GM21360 (cell line): Measurements from ENCODE around the gene KRT6B.
"Not testable (repeated sequence)": the region's sequence is repeated elsewhere in the genome, so short reads cannot be mapped to it uniquely, and the experiment has no call there.

Experiments
- ATAC-seq: cut with Tn5 transposase; IDR thresholded peaks from one replicate; pipeline ENCODE4 v1.9.1; 2021; ENCODE audit warnings: mild to moderate bottlenecking, moderate library complexity; ENCODE audit not compliant: unreplicated experiment

The KRT6B gene

GRCh38 chr12:52452101-52452500, at the start of gene KRT6B:
TSS of gene KRT6B (minus strand) at chr12:52452146. CDS start at chr12:52452078, 68 bp downstream.
- no peak for ATAC-seq

GRCh38 chr12:52501490-52501889, 49.5 kb upstream of the KRT6B start:
- ATAC-seq: no peak

GRCh38 chr12:52500574-52500973, 48.6 kb upstream of the KRT6B start:
- not testable (repeated sequence) for ATAC-seq

GRCh38 chr12:52499806-52500560, 48.0 kb upstream of the KRT6B start:
- no peak for ATAC-seq

- ATAC-seq: no peak
These were observed 47.0 kb upstream of the KRT6B start for GRCh38 chr12:52498946-52499345.

- no peak for ATAC-seq
These were observed 46.0 kb upstream of the KRT6B start for GRCh38 chr12:52497975-52498374.

GRCh38 chr12:52496590-52497071, 44.7 kb upstream of the KRT6B start:
- no peak for ATAC-seq

GRCh38 chr12:52496054-52496453, 44.1 kb upstream of the KRT6B start:
- ATAC-seq: no peak

GRCh38 chr12:52495389-52495788, 43.4 kb upstream of the KRT6B start:
- ATAC-seq: no peak

- no peak for ATAC-seq
These were observed 42.6 kb upstream of the KRT6B start for GRCh38 chr12:52494518-52494917.

GRCh38 chr12:52494100-52494499, 42.2 kb upstream of the KRT6B start:
- ATAC-seq: no peak

GRCh38 chr12:52493172-52493571, 41.2 kb upstream of the KRT6B start, which contains the start of gene KRT6A:
TSS of gene KRT6A (minus strand) at chr12:52493257. CDS start at chr12:52493188, 69 bp downstream.
- ATAC-seq: no peak

GRCh38 chr12:52492405-52492804, 40.5 kb upstream of the KRT6B start:
- not testable (repeated sequence) for ATAC-seq

GRCh38 chr12:52491495-52491894, 39.5 kb upstream of the KRT6B start:
- ATAC-seq: not testable (repeated sequence)

- ATAC-seq: no peak
These were observed 36.8 kb upstream of the KRT6B start for GRCh38 chr12:52488736-52489135.

- not testable (repeated sequence) for ATAC-seq
These were observed 35.9 kb upstream of the KRT6B start for GRCh38 chr12:52487744-52488443.

GRCh38 chr12:52487211-52487610, 35.3 kb upstream of the KRT6B start:
- no peak for ATAC-seq

- ATAC-seq: no peak
These were observed 34.5 kb upstream of the KRT6B start for GRCh38 chr12:52486166-52487105.

- ATAC-seq: no peak
These were observed 28.1 kb upstream of the KRT6B start for GRCh38 chr12:52480073-52480472.

- ATAC-seq: no peak
These were observed 25.7 kb upstream of the KRT6B start for GRCh38 chr12:52477651-52478050.

GRCh38 chr12:52474212-52474611, 22.3 kb upstream of the KRT6B start:
- ATAC-seq: no peak
